B cell (primary cell): ENCODE measurements around the gene FOXL2NB. TPM values are rescaled to one million over a fixed set of nuclear protein-coding genes. Genes with fewer than 3 reads are reported as not detected.

Source experiments
- ATAC-seq: fragments of 200-7000 bp; cut with Tn5 transposase; one replicate; pipeline ENCODE4 v1.10.0; 2021; ENCODE audit warnings: low read depth, mild to moderate bottlenecking, moderate number of reproducible peaks, moderate library complexity
- CTCF ChIA-PET: fragments of 350-600 bp; sonication (Branson Sonifier 250); formaldehyde crosslinking; loops from one replicate; lab custom pipeline; 2021; ENCODE audit warnings: antibody characterized with exemption, inconsistent platforms; lab: Charles Lee
- POLR2A ChIA-PET: fragments of 350-600 bp; sonication (Branson Sonifier 250); formaldehyde crosslinking; loops from one replicate; lab custom pipeline; 2021; ENCODE audit warnings: antibody characterized with exemption; lab: Charles Lee
- DNase-seq: peaks from one replicate; pipeline ENCODE4 v3.0.0; 2013
- H2AFZ ChIP-seq: 2 replicates; pipeline ENCODE4 v1.6.1; 2012; ENCODE audit warnings: mild to moderate bottlenecking, low read depth, low read length; ENCODE audit not compliant: insufficient read depth, poor library complexity, severe bottlenecking
- H3K27ac ChIP-seq, 2 donors: 1 replicate in 1 of 2; 2 replicates in 1 of 2; pipeline ENCODE4 v1.5.1; 2012 to 2013; ENCODE audit warnings: low read length in 2 of 2, mild to moderate bottlenecking in 2 of 2, moderate library complexity in 1 of 2
- H3K27me3 ChIP-seq, 4 experiments: fragments of 200-600 bp in 1 of 4; sonication (generic) in 1 of 4; replicated peaks in 1 of 4; 1 replicate in 2 of 4; 2 replicates in 2 of 4; pipeline versions ENCODE4 v1.6.1 to v1.7.0; 2013 to 2016; ENCODE audit warnings: low read length in 3 of 4, mild to moderate bottlenecking in 2 of 4, mixed read lengths in 1 of 4, moderate library complexity in 1 of 4; ENCODE audit not compliant: insufficient read depth in 4 of 4, control insufficient read depth in 3 of 4; ENCODE audit errors: control extremely low read depth in 1 of 4
- H3K36me3 ChIP-seq, 2 experiments: replicated peaks in 1 of 2; 1 replicate in 1 of 2; 2 replicates in 1 of 2; pipeline versions ENCODE4 v1.6.1 to v1.7.1; 2013; ENCODE audit warnings: low read length in 1 of 2; ENCODE audit not compliant: insufficient read depth in 2 of 2, control insufficient read depth in 1 of 2; ENCODE audit errors: control extremely low read depth in 1 of 2, extremely low read depth in 1 of 2
- H3K4me1 ChIP-seq, 2 donors: fragments of 200-600 bp in 1 of 2; sonication (generic) in 1 of 2; 1 replicate in 1 of 2; 2 replicates in 1 of 2; pipeline versions ENCODE4 v1.5.1 to v1.6.1; 2013 to 2017; ENCODE audit warnings: low read length in 2 of 2; ENCODE audit not compliant: control insufficient read depth in 2 of 2, insufficient read depth in 2 of 2
- H3K4me2 ChIP-seq: replicated peaks from 2 replicates; pipeline ENCODE3; 2012; ENCODE audit warnings: mild to moderate bottlenecking, low read depth, low read length; ENCODE audit not compliant: poor library complexity, severe bottlenecking
- H3K4me3 ChIP-seq, 5 experiments: fragments of 200-600 bp in 1 of 5; sonication (generic) in 1 of 5; 1 replicate in 3 of 5; 2 replicates in 2 of 5; pipeline versions ENCODE4 v1.5.1 to v1.7.0; 2011 to 2016; ENCODE audit warnings: low read length in 4 of 5, mild to moderate bottlenecking in 4 of 5, low read depth in 2 of 5, control low read depth in 1 of 5, moderate library complexity in 1 of 5; ENCODE audit not compliant: insufficient read depth in 1 of 5; ENCODE audit errors: control extremely low read depth in 1 of 5, extremely low read depth in 1 of 5
- H3K79me2 ChIP-seq: fragments of 200-600 bp; sonication (generic); one replicate; pipeline ENCODE4 v1.6.0; 2016; ENCODE audit warnings: low read length; ENCODE audit not compliant: control insufficient read depth, insufficient read depth
- H3K9ac ChIP-seq: fragments of 200-600 bp; sonication (generic); 2 replicates; pipeline ENCODE4 v1.6.1; 2017; ENCODE audit warnings: mild to moderate bottlenecking, low read length, moderate library complexity
- H3K9me3 ChIP-seq, 3 donors: one replicate each; pipeline versions ENCODE4 v1.6.1 to v1.7.1; 2013; ENCODE audit warnings: low read length in 2 of 3; ENCODE audit not compliant: control insufficient read depth in 2 of 3, insufficient read depth in 1 of 3; ENCODE audit errors: control extremely low read depth in 1 of 3
- H4K20me1 ChIP-seq: 2 replicates; pipeline ENCODE4 v1.6.0; 2012; ENCODE audit warnings: mild to moderate bottlenecking, low read length; ENCODE audit not compliant: insufficient read depth, control insufficient read depth, poor library complexity, severe bottlenecking
- H3K27ac Mint-ChIP-seq: one replicate; pipeline ENCODE4 v1.8.0; 2021; ENCODE audit warnings: mixed read lengths
- H3K27me3 Mint-ChIP-seq: one replicate; pipeline ENCODE4 v1.8.0; 2021; ENCODE audit warnings: mixed read lengths
- H3K4me1 Mint-ChIP-seq: one replicate; pipeline ENCODE4 v1.8.0; 2021; ENCODE audit warnings: mixed read lengths
- H3K4me3 Mint-ChIP-seq: one replicate; pipeline ENCODE4 v1.8.0; 2021; ENCODE audit warnings: mixed read lengths
- H3K9me3 Mint-ChIP-seq: one replicate; pipeline ENCODE4 v1.8.0; 2022; ENCODE audit warnings: mixed read lengths; ENCODE audit not compliant: insufficient read depth
- EZH2 ChIP-seq: IDR thresholded peaks from 2 replicates; pipeline ENCODE4 v1.6.1; 2012; ENCODE audit warnings: borderline replicate concordance, low read depth, mild to moderate bottlenecking, moderate library complexity, low read length; ENCODE audit not compliant: insufficient read depth, poor library complexity, severe bottlenecking
- WGBS: methylation state at CpG from one replicate; pipeline ENCODE4 v1.1.5; 2013; ENCODE audit warnings: missing lambda C conversion rate; ENCODE audit not compliant: insufficient coverage; 5-methylcytosine and 5-hydroxymethylcytosine counted together
- intact Hi-C: fragments of 100-400 bp; cut with micrococcal nuclease; formaldehyde crosslinking; loops from one replicate; pipeline ENCODE4 v1.10.0; 2022
- polyA plus RNA-seq: library from polyadenylated mRNA; depleted of rRNA; stranded (reverse); fragments of >200 nt; gene quantifications from 2 replicates; pipeline ENCODE4 v1.2.3, GENCODE V29; 2012
- total RNA-seq, 2 donors: library from RNA; stranded (reverse); fragments of 120-200 nt in 1 of 2; gene quantifications; 1 replicate in 1 of 2; 2 replicates in 1 of 2; pipeline versions ENCODE4 v1.2.3 to v1.2.4, GENCODE V29; 2013 to 2022
- TF ChIP-seq, protein P1 (sequence below): fragments of 200-600 bp; IDR thresholded peaks from one replicate; pipeline ENCODE4 v1.8.0; 2022; ENCODE audit warnings: antibody characterized with exemption, mild to moderate bottlenecking

The FOXL2NB gene
- total and polyA plus RNA-seq, 2 donors (not counting 1 experiment from before 2014, with no cell fraction given): not detected

DNA sequence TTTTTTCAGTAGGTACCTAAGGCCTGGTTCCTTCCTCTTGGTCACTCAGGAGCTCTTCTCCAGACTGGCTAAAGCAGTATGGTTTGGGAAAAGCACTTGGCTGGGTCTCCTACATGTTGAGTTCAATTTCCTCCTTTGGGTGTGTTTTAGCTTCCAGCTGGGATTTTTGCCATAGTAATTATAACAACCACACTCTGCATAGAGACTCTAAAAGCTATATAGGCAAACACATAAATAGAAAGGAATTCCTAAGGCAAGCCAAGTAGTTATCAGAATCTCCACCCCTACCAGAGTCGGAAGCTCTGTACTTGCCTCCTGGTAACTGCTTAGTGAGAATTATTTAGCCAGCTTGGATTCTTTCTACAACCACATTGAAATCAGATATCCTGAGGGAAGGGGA, 48.7 kb upstream of the FOXL2NB start:
- H3K4me3 Mint-ChIP-seq: no peak overlapping the region
- H3K4me2 ChIP-seq: no peak overlapping the region
- no peaks in the 10 kb centered on the region for H3K4me1 Mint-ChIP-seq
- H3K27me3 Mint-ChIP-seq: peaks cover 4% of the 10 kb centered on the region
- no peaks in the 10 kb centered on the region for H3K79me2 ChIP-seq
- DNase-seq: no peak
- H2AFZ ChIP-seq: no peak overlapping the region
- no peaks in the 10 kb centered on the region for H3K9me3 ChIP-seq
- H3K4me1 ChIP-seq: no peaks in the 10 kb centered on the region
- H3K27ac Mint-ChIP-seq: no peak overlapping the region
- CTCF ChIA-PET: interaction anchor here (0.9 to 5.3 kb wide), 5 partner anchors 14 to 304 kb away, joined by 3 to 25 read pairs (median 4); no protein-coding TSS in a partner anchor
- H3K4me3 ChIP-seq: no peak overlapping the region
- no peak for ATAC-seq
- H3K36me3 ChIP-seq: no peaks in the 10 kb centered on the region
- no peak overlapping the region for H3K9ac ChIP-seq
- WGBS: no CpG with 5 or more reads among the region's 1 CpG
- POLR2A ChIA-PET: no interaction called here
- TF ChIP-seq EZH2: no peak
- TF ChIP-seq, protein P1, sequence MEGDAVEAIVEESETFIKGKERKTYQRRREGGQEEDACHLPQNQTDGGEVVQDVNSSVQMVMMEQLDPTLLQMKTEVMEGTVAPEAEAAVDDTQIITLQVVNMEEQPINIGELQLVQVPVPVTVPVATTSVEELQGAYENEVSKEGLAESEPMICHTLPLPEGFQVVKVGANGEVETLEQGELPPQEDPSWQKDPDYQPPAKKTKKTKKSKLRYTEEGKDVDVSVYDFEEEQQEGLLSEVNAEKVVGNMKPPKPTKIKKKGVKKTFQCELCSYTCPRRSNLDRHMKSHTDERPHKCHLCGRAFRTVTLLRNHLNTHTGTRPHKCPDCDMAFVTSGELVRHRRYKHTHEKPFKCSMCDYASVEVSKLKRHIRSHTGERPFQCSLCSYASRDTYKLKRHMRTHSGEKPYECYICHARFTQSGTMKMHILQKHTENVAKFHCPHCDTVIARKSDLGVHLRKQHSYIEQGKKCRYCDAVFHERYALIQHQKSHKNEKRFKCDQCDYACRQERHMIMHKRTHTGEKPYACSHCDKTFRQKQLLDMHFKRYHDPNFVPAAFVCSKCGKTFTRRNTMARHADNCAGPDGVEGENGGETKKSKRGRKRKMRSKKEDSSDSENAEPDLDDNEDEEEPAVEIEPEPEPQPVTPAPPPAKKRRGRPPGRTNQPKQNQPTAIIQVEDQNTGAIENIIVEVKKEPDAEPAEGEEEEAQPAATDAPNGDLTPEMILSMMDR: no peak
- H3K9me3 Mint-ChIP-seq: no peaks in the 10 kb centered on the region
- intact Hi-C loops: no loop called here
- H3K27ac ChIP-seq: no peak overlapping the region
- H4K20me1 ChIP-seq: no peaks in the 10 kb centered on the region
- no peaks in the 10 kb centered on the region for H3K27me3 ChIP-seq

DNA sequence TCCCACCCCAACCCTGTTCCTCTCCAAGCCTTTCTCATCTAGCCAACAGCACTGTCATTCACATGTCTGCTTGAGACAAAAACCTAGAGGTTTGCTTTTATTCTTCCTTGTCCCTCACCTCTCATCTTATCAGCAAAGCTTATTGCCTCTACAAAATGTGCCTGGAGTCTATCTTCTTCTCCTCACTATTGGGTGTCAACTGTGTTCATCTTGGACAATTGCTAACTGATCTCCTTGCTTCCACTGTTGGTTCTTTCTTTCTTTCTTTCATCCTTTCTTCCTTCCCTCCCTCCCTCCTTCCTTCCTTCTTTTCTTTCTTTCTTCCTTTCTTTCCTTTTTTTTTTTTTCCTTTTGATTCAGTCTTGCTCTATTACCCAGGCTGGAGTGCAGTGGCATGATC, 48.3 kb upstream of the FOXL2NB start:
- H4K20me1 ChIP-seq: no peaks in the 10 kb centered on the region
- ATAC-seq: no peak
- no peaks in the 10 kb centered on the region for H3K79me2 ChIP-seq
- Mint-ChIP-seq H3K4me1 (no peaks in the 10 kb centered on the region), H3K9me3 (no peaks in the 10 kb centered on the region), H3K27me3 (peaks cover 4% of the 10 kb centered on the region), H3K4me3 (no peak overlapping the region), H3K27ac (no peak overlapping the region)
- no peak overlapping the region for H3K4me2 ChIP-seq
- H3K27me3 ChIP-seq: no peaks in the 10 kb centered on the region
- ChIA-PET POLR2A (no interaction called here), CTCF (interaction anchor here (0.9 to 5.3 kb wide), 5 partner anchors 14 to 304 kb away, joined by 3 to 25 read pairs (median 4); no protein-coding TSS in a partner anchor)
- H3K9me3 ChIP-seq: no peaks in the 10 kb centered on the region
- H3K4me3 ChIP-seq: no peak overlapping the region
- no peak overlapping the region for H3K9ac ChIP-seq
- H3K36me3 ChIP-seq: no peaks in the 10 kb centered on the region
- no peak for DNase-seq
- H2AFZ ChIP-seq: no peak overlapping the region
- TF ChIP-seq, protein P1: no peak
- no peak for TF ChIP-seq EZH2
- no peak overlapping the region for H3K27ac ChIP-seq
- H3K4me1 ChIP-seq: no peaks in the 10 kb centered on the region
- intact Hi-C loops: no loop called here
